GM18498 (cell line): ENCODE results near the gene KMT5B.
"Not testable (repeated sequence)": the region's sequence is repeated elsewhere in the genome, so short reads cannot be mapped to it uniquely, and the experiment has no call there.

Source experiments
- ATAC-seq: cut with Tn5 transposase; IDR thresholded peaks from one replicate; pipeline ENCODE4 v1.9.1; 2021; ENCODE audit warnings: mild to moderate bottlenecking, moderate library complexity; ENCODE audit not compliant: unreplicated experiment

KMT5B gene

GRCh38 chr11:68213135-68213515 lies at the start of gene KMT5B:
KMT5B (minus strand) TSS chr11:68213296; CDS start chr11:68190076, 23,220 bp downstream.
- no peak for ATAC-seq

- ATAC-seq = no peak
Measured at GRCh38 chr11:68262544-68262827, 49.4 kb upstream of the KMT5B start.

GRCh38 chr11:68261749-68262543 lies 48.9 kb upstream of the KMT5B start:
- ATAC-seq = no peak

- ATAC-seq = no peak
Measured at GRCh38 chr11:68261006-68261405, 47.9 kb upstream of the KMT5B start.

- no peak for ATAC-seq
Measured at GRCh38 chr11:68260484-68260883, 47.4 kb upstream of the KMT5B start.

GRCh38 chr11:68259122-68259959 lies 46.2 kb upstream of the KMT5B start:
- no peak for ATAC-seq

GRCh38 chr11:68258363-68258765 lies 45.3 kb upstream of the KMT5B start:
- no peak for ATAC-seq

GRCh38 chr11:68257477-68258362 lies 44.6 kb upstream of the KMT5B start:
- ATAC-seq = peak; percentile 45

- ATAC-seq = no peak
Measured at GRCh38 chr11:68256331-68256741, 43.2 kb upstream of the KMT5B start.

GRCh38 chr11:68255526-68255925 lies 42.4 kb upstream of the KMT5B start:
- ATAC-seq = no peak

GRCh38 chr11:68254421-68254820 lies 41.3 kb upstream of the KMT5B start:
- ATAC-seq = no peak

GRCh38 chr11:68251765-68252164 lies 38.7 kb upstream of the KMT5B start:
- ATAC-seq = no peak

GRCh38 chr11:68244912-68245311 lies 31.8 kb upstream of the KMT5B start:
- not testable (repeated sequence) for ATAC-seq

GRCh38 chr11:68243847-68244246 lies 30.8 kb upstream of the KMT5B start:
- ATAC-seq = not testable (repeated sequence)

GRCh38 chr11:68242616-68243015 lies 29.5 kb upstream of the KMT5B start:
- no peak for ATAC-seq

GRCh38 chr11:68231621-68232020 lies 18.5 kb upstream of the KMT5B start:
- no peak for ATAC-seq

- no peak for ATAC-seq
Measured at GRCh38 chr11:68229601-68230000, 16.5 kb upstream of the KMT5B start.

GRCh38 chr11:68226421-68226820 lies 13.3 kb upstream of the KMT5B start:
- ATAC-seq = no peak

- no peak for ATAC-seq
Measured at GRCh38 chr11:68224606-68225005, 11.5 kb upstream of the KMT5B start.

- no peak for ATAC-seq
Measured at GRCh38 chr11:68223275-68223674, 10.2 kb upstream of the KMT5B start.

GRCh38 chr11:68221406-68221805 lies 8.3 kb upstream of the KMT5B start:
- ATAC-seq = no peak
